ENCODE data around the gene FAM131A. TPM values are rescaled to one million over a fixed set of nuclear protein-coding genes. Genes with fewer than 3 reads are reported as not detected.

FAM131A gene
- total and polyA plus RNA-seq, 4 donors = 0.81 to 5.7 (median 2.7) TPM

GRCh38 chr3:184352149-184352785, 14.9 kb downstream of the FAM131A start:
- WGBS = 56% methylated on average over 15 of the region's 15 CpGs
- H3K4me1 ChIP-seq (ENCODE audit: control insufficient read depth in 4 of 4, insufficient read depth in 4 of 4, low read length in 3 of 4) = peaks cover 8 to 17% (median 14%) of the 10 kb centered on the region in 4 donors
- peaks cover 0 to 2% (median 0%) of the 10 kb centered on the region in 4 donors for H3K36me3 ChIP-seq (ENCODE audit: control insufficient read depth in 4 of 4, insufficient read depth in 3 of 4, low read depth in 1 of 4, low read length in 3 of 4)
- no peak overlapping the region for H3K9ac ChIP-seq (ENCODE audit: low read depth in 1 of 2, low read length in 2 of 2)
- no peak for DNase-seq (ENCODE audit: low spot score)
- no peaks in the 10 kb centered on the region for H3K9me3 ChIP-seq (ENCODE audit: control insufficient read depth in 4 of 4, low read length in 3 of 4)
- no peaks in the 10 kb centered on the region for H3K27me3 ChIP-seq (ENCODE audit: control insufficient read depth in 4 of 4, insufficient read depth in 4 of 4, low read length in 3 of 4)
- TF ChIP-seq NR2F2 (IDR thresholded peaks at IDR 0.05) = no peak
- peak in 1 of 2 donors; percentile 11 for TF ChIP-seq RAD21 (IDR thresholded peaks at IDR 0.05)
- no peak for TF ChIP-seq REST (IDR thresholded peaks at IDR 0.05)
- no peak for TF ChIP-seq FOXA2 (IDR thresholded peaks at IDR 0.05)
- no peak for TF ChIP-seq EGR1 (IDR thresholded peaks at IDR 0.05; ENCODE audit: low read depth in 2 of 2)
- TF ChIP-seq ATF3 (IDR thresholded peaks at IDR 0.05) = no peak
- TF ChIP-seq RXRA (IDR thresholded peaks at IDR 0.05) = peak; percentile 51 to 57
- TF ChIP-seq YY1 (IDR thresholded peaks at IDR 0.05) = no peak
- TF ChIP-seq SP1 (IDR thresholded peaks at IDR 0.05) = peak; percentile 87
- no peak for TF ChIP-seq CTCF (IDR thresholded peaks at IDR 0.05; ENCODE audit: low read depth, low read length, missing input control)
- TF ChIP-seq MAX (IDR thresholded peaks at IDR 0.05) = no peak
- no peak for TF ChIP-seq TAF1 (conservative IDR thresholded peaks at IDR 0.05)
- TF ChIP-seq GABPA (IDR thresholded peaks at IDR 0.05 in 1 of 2, conservative IDR thresholded peaks at IDR 0.05 in 1 of 2) = no peak
- TF ChIP-seq HNF4A (conservative IDR thresholded peaks at IDR 0.05) = peak; percentile 88 to 90
- TF ChIP-seq FOXA1 (IDR thresholded peaks at IDR 0.05) = no peak
- peak; percentile 67 for TF ChIP-seq HNF4G (IDR thresholded peaks at IDR 0.05)
- peak in 1 of 2 donors; percentile 58 for TF ChIP-seq JUND (IDR thresholded peaks at IDR 0.05)
- TF ChIP-seq ZBTB33 (IDR thresholded peaks at IDR 0.05) = no peak
- H3K4me3 ChIP-seq (ENCODE audit: low read depth in 1 of 3, low read length in 3 of 3) = no peak overlapping the region
- peak overlapping the region; percentile 51 for H3K27ac ChIP-seq (ENCODE audit: low read depth in 1 of 2, low read length in 2 of 2)
